Thyroid gland (tissue), 4 donors: ENCODE data around the gene ABHD15. TPM values are rescaled to one million over a fixed set of nuclear protein-coding genes. Genes with fewer than 3 reads are reported as not detected.

Source experiments
- DNase-seq, 2 donors: peaks; one replicate each; pipeline ENCODE4 v3.0.0-alpha.2; 2019
- H3K27ac ChIP-seq, 3 donors: fragments of 200-600 bp; sonication (generic); 1 replicate in 2 of 3; 2 replicates in 1 of 3; pipeline ENCODE4 v1.5.1; 2016 to 2019; ENCODE audit warnings: mild to moderate bottlenecking in 1 of 3, moderate library complexity in 1 of 3
- H3K27me3 ChIP-seq: fragments of 200-600 bp; sonication (generic); one replicate; pipeline ENCODE4 v1.5.1; 2019
- H3K36me3 ChIP-seq, 2 donors: fragments of 200-600 bp; sonication (generic); one replicate each; pipeline ENCODE4 v1.5.1; 2016 to 2019
- H3K4me1 ChIP-seq, 2 donors: fragments of 200-600 bp; sonication (generic); one replicate each; pipeline ENCODE4 v1.5.1; 2017 to 2019
- H3K4me3 ChIP-seq, 3 donors: fragments of 200-600 bp; sonication (generic); replicated peaks in 1 of 3; 1 replicate in 2 of 3; 2 replicates in 1 of 3; pipeline ENCODE4 v1.5.1; 2016; ENCODE audit warnings: mild to moderate bottlenecking in 1 of 3
- H3K9me3 ChIP-seq: fragments of 200-600 bp; sonication (generic); one replicate; pipeline ENCODE4 v1.5.1; 2017
- CTCF ChIP-seq, 6 experiments: fragments of 200-600 bp in 3 of 6; fragments of 450-650 bp in 3 of 6; sonication (generic) in 3 of 6; IDR thresholded peaks; one replicate each; pipeline ENCODE4 v1.5.1; 2016 to 2019; ENCODE audit warnings: antibody characterized with exemption in 6 of 6, mild to moderate bottlenecking in 2 of 6, inconsistent platforms in 1 of 6, moderate library complexity in 1 of 6
- POLR2A ChIP-seq, 2 donors: fragments of 450-650 bp; IDR thresholded peaks; one replicate each; pipeline ENCODE4 v1.6.1; 2017; ENCODE audit warnings: antibody characterized with exemption in 2 of 2, mild to moderate bottlenecking in 2 of 2, moderate library complexity in 1 of 2
- WGBS, 2 donors: methylation state at CpG; one replicate each; pipeline ENCODE4 v1.1.5; 2017; 5-methylcytosine and 5-hydroxymethylcytosine counted together
- intact Hi-C: fragments of 100-400 bp; cut with DNase I; formaldehyde crosslinking; loops from one replicate; pipeline ENCODE4 v1.15.1; 2023
- total RNA-seq, 4 donors: library from RNA; depleted of rRNA; stranded (reverse); fragments of >200 nt; gene quantifications; one replicate each; pipeline ENCODE4 v1.2.3, GENCODE V29; 2016

ABHD15 gene
- total RNA-seq, 4 donors from 2014 or later = 11.6 to 19.8 (median 13.0) TPM

DNA sequence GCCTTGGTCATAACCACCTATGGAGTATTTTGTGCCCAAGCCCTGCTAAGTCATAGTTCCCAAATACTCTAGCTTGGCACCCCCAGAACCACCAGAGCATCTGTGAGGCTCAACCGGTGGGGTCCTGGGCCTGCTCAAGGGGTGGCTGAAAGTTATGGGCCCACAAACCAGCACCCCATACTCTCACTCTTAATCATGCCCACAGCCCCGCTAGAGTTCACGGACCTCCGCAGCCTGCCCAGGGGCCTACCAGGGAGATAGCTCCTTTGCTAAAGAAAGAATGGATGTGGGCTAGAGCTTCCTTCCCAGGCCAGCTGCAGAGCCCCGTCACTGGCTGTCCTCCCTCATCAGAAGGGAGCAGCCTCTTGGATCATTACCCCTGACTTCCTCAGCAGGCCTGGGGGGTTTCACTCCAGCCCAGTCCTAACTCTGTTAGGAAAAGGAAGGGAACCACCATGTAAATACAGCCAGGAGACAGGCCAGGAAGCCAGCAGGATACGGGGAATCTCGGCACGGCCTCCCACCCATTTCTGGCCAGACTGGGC is 21.3 kb upstream of the ABHD15 start:
- TF ChIP-seq POLR2A (IDR thresholded peaks at IDR 0.05) (no peak), CTCF (IDR thresholded peaks at IDR 0.05) (no peak)
- H3K4me3 ChIP-seq = peak overlapping the region in 2 of 3 donors; percentile 84 to 88
- H3K27me3 ChIP-seq = no peaks in the 10 kb centered on the region
- H3K27ac ChIP-seq = peak overlapping the region in 2 of 3 donors; percentile 72 to 78
- H3K9me3 ChIP-seq = no peaks in the 10 kb centered on the region
- no peaks in the 10 kb centered on the region for H3K36me3 ChIP-seq
- intact Hi-C loops = loop anchor here (10.0 kb wide), 1 partner anchor 347 kb away; the partner anchor contains the start of gene SSH2
- H3K4me1 ChIP-seq = peaks cover 48 to 65% of the 10 kb centered on the region in 2 donors
- WGBS, 2 donors = 43 to 61% methylated on average over 8 of the region's 8 CpGs
- no peak for DNase-seq

DNA sequence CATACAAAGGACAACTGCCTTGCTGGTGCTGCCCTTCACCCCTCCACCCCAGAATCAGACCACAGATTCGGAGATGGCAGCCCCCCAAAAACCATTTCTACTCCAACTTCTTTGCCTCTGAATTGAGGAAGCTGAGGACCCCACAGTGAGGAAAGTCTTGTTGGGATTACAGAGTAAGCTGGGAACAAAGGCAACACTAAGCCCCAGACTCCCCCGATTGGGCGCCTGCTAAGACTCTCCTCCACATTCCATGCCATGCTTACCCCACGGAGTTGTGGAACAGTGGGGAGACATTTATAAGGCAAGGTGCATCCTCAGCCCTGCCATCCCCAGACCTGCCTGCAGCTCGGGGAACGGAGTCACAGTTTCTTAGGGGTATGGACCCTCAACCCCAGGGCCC is 20.8 kb upstream of the ABHD15 start:
- H3K9me3 ChIP-seq = no peaks in the 10 kb centered on the region
- no peaks in the 10 kb centered on the region for H3K36me3 ChIP-seq
- H3K27me3 ChIP-seq = no peaks in the 10 kb centered on the region
- peak overlapping the region in 1 of 3 donors; percentile 78 for H3K27ac ChIP-seq
- intact Hi-C loops = loop anchor here (10.0 kb wide), 1 partner anchor 347 kb away; the partner anchor contains the start of gene SSH2
- H3K4me1 ChIP-seq = peaks cover 46 to 62% of the 10 kb centered on the region in 2 donors
- no peak for TF ChIP-seq POLR2A (IDR thresholded peaks at IDR 0.05)
- TF ChIP-seq CTCF (IDR thresholded peaks at IDR 0.05) = no peak
- no peak overlapping the region for H3K4me3 ChIP-seq
- DNase-seq = no peak
- 90 to 93% methylated on average over 6 of the region's 6 CpGs for WGBS, 2 donors

DNA sequence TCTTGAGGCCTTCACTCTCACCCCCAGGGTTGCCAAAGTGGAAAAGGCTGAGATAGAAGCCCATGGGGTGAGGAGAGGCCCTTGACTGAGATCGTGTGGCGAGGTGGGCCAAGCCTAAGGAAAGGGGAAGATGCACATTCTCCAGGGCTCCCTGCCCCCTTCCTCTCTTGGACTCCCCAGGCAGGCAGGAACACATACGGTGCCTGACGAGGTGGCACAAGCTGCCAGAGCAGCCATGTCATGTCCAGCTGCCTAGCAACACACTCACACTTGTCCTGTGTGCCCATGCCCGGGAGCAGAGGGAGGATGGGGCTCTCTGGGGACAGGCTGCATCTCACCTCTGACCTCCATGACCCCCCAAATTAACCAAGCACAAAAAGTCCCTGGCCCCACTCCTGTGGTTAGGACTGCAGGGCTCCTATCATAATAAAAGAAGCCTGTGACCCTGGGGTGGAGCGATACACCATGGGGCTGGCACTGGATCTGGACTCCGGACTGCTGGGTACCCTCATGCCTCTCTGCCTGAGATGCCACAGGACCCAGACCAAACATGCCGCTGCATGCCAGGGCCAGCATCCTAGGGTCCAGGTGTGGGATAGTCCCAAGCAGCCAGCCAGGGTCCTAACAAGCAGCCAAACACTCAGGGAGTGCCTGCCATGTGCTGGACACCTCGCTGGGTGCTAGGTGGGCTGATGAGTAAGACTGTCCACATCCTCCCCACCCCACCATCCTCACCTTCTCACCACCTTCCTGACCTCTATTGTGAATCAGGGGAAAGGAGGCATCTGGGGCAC is 20.0 kb upstream of the ABHD15 start:
- Histone ChIP-seq H3K4me3 (no peak overlapping the region), H3K4me1 (peaks cover 38 to 55% of the 10 kb centered on the region in 2 donors), H3K27ac (peak overlapping the region in 1 of 3 donors; percentile 78), H3K9me3 (no peaks in the 10 kb centered on the region), H3K36me3 (no peaks in the 10 kb centered on the region), H3K27me3 (no peaks in the 10 kb centered on the region)
- no peak for DNase-seq
- WGBS, 2 donors = 48 to 80% methylated on average over 3 to 4 of the region's 9 CpGs
- no peak for TF ChIP-seq POLR2A (IDR thresholded peaks at IDR 0.05)
- no peak for TF ChIP-seq CTCF (IDR thresholded peaks at IDR 0.05)
- intact Hi-C loops = loop anchor here (10.0 kb wide), 1 partner anchor 348 kb away; the partner anchor contains the start of gene SSH2

DNA sequence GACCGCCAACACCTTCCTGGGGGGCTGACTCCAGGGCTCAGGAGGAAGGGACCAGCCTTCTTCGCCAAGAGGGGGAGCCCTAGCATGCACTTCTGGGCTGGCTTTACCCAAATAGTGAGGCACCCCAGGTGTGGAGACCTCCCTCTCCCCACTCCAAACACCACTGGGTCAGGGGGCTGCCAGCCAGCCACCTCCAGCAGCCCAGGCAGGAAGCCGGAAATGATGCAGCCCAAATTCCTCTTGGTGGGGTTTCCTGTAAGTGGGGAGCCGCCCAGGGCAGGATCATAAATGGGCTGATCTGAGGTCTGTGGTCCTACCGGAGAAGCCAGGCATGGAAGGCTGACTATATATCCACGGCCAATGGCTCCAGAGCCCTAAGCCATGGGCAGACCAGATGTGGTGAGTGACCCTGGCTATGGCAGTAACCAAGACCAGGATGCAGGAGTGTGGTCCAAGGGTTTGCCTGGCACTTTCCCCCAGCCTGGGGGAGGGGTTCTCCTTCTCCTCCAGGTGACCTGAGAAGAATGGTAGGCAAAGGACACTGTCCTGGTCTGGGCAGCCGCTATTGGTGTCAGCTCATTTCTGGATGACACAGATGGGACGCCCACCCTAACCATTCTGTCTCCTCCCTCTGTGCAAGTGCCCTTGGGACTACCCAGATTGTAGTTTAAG is 18.4 kb upstream of the ABHD15 start:
- Histone ChIP-seq H3K36me3 (no peaks in the 10 kb centered on the region), H3K4me1 (peaks cover 24 to 40% of the 10 kb centered on the region in 2 donors), H3K27me3 (no peaks in the 10 kb centered on the region), H3K4me3 (no peak overlapping the region), H3K27ac (peak overlapping the region; percentile 25 to 63 (median 50)), H3K9me3 (no peaks in the 10 kb centered on the region)
- no peak for DNase-seq
- no peak for TF ChIP-seq POLR2A (IDR thresholded peaks at IDR 0.05)
- TF ChIP-seq CTCF (IDR thresholded peaks at IDR 0.05) = peak in 1 of 6 experiments; percentile 11
- WGBS, 2 donors = 76 to 93% methylated on average over 3 to 5 of the region's 8 CpGs
- intact Hi-C loops = loop anchor here (10.0 kb wide), 1 partner anchor 350 kb away; the partner anchor contains the start of gene SSH2
